RWPE2 (cell line): ENCODE data around the gene SUFU.

Experiments used
- ATAC-seq: fragments of 200-7000 bp; cut with Tn5 transposase; 3 replicates; pipeline ENCODE4 v1.9.1; 2021; ENCODE audit warnings: low read depth
- DNase-seq: peaks from one replicate; pipeline ENCODE4 v3.0.0-alpha.2; 2020; ENCODE audit warnings: low spot score
- H3K27ac ChIP-seq: fragments of 450-650 bp; 2 replicates; pipeline ENCODE4 v1.5.1; 2017; ENCODE audit warnings: mild to moderate bottlenecking; ENCODE audit not compliant: poor library complexity, severe bottlenecking
- H3K27me3 ChIP-seq: fragments of 250-450 bp; sonication (Bioruptor Pico); 2 replicates; pipeline ENCODE4 v1.5.1; 2021; ENCODE audit warnings: mild to moderate bottlenecking, moderate library complexity; ENCODE audit not compliant: insufficient read depth, poor library complexity, severe bottlenecking
- H3K36me3 ChIP-seq: fragments of 250-450 bp; sonication (Bioruptor Pico); 2 replicates; pipeline ENCODE4 v1.5.1; 2020; ENCODE audit warnings: low read depth, mild to moderate bottlenecking, moderate library complexity
- H3K4me1 ChIP-seq: fragments of 250-450 bp; sonication (Bioruptor Pico); 2 replicates; pipeline ENCODE4 v1.5.1; 2021; ENCODE audit warnings: mild to moderate bottlenecking, moderate library complexity; ENCODE audit not compliant: insufficient read depth, poor library complexity, severe bottlenecking
- H3K4me3 ChIP-seq: fragments of 250-450 bp; sonication (Bioruptor Pico); 2 replicates; pipeline ENCODE4 v1.5.1; 2021; ENCODE audit warnings: mild to moderate bottlenecking, moderate library complexity; ENCODE audit not compliant: severe bottlenecking
- H3K9me3 ChIP-seq: fragments of 250-450 bp; sonication (Bioruptor Pico); 2 replicates; pipeline ENCODE4 v1.5.1; 2021; ENCODE audit warnings: mild to moderate bottlenecking, moderate library complexity; ENCODE audit not compliant: severe bottlenecking
- TF ChIP-seq, protein P1 (sequence below): fragments of 450-650 bp; IDR thresholded peaks from one replicate; pipeline ENCODE4 v1.5.1; 2017; ENCODE audit warnings: mild to moderate bottlenecking, moderate library complexity; ENCODE audit not compliant: poor library complexity, severe bottlenecking

SUFU gene

DNA sequence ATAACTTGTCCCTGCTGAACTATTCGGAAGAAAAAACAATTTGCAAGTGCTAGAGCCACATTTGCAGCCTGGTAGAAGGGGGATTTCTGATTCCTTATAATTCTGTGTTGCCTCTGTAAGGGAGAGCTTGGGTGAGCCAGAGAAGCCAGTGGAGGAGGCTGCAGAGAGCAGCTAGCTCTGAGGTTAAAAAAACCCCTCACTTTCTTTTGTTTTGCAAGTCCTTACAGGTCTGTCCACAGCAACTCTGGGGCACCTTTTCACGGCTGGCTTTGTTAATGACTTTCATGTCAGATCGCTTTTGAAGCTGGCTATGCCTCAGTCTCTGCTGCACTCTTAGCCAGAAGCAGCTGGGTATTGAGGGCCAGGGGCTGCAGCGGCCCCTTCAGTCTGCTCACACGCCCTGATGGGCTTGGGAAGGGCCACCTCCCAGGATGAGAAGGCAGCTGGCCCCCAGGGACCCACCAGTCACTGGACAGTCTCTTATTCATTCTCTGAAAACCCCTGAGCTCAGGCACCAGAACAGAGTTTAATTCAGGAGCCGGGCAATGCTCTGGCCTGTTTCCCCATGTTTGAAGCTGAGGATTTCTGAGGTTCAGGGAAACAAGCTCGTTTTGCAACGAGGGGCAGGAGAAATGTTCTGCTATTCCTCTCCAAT, 171.4 kb downstream of the SUFU start:
- H3K27ac ChIP-seq: peak overlapping the region; percentile 40
- peak; percentile 20; the same call in 1 of the 3 replicates for ATAC-seq
- TF ChIP-seq, protein P1, sequence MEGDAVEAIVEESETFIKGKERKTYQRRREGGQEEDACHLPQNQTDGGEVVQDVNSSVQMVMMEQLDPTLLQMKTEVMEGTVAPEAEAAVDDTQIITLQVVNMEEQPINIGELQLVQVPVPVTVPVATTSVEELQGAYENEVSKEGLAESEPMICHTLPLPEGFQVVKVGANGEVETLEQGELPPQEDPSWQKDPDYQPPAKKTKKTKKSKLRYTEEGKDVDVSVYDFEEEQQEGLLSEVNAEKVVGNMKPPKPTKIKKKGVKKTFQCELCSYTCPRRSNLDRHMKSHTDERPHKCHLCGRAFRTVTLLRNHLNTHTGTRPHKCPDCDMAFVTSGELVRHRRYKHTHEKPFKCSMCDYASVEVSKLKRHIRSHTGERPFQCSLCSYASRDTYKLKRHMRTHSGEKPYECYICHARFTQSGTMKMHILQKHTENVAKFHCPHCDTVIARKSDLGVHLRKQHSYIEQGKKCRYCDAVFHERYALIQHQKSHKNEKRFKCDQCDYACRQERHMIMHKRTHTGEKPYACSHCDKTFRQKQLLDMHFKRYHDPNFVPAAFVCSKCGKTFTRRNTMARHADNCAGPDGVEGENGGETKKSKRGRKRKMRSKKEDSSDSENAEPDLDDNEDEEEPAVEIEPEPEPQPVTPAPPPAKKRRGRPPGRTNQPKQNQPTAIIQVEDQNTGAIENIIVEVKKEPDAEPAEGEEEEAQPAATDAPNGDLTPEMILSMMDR: no peak
- no peak for DNase-seq
- no peaks in the 10 kb centered on the region for H3K9me3 ChIP-seq
- H3K27me3 ChIP-seq: no peaks in the 10 kb centered on the region
- H3K4me1 ChIP-seq: peaks cover 27% of the 10 kb centered on the region
- H3K36me3 ChIP-seq: no peaks in the 10 kb centered on the region
- H3K4me3 ChIP-seq: no peak overlapping the region

DNA sequence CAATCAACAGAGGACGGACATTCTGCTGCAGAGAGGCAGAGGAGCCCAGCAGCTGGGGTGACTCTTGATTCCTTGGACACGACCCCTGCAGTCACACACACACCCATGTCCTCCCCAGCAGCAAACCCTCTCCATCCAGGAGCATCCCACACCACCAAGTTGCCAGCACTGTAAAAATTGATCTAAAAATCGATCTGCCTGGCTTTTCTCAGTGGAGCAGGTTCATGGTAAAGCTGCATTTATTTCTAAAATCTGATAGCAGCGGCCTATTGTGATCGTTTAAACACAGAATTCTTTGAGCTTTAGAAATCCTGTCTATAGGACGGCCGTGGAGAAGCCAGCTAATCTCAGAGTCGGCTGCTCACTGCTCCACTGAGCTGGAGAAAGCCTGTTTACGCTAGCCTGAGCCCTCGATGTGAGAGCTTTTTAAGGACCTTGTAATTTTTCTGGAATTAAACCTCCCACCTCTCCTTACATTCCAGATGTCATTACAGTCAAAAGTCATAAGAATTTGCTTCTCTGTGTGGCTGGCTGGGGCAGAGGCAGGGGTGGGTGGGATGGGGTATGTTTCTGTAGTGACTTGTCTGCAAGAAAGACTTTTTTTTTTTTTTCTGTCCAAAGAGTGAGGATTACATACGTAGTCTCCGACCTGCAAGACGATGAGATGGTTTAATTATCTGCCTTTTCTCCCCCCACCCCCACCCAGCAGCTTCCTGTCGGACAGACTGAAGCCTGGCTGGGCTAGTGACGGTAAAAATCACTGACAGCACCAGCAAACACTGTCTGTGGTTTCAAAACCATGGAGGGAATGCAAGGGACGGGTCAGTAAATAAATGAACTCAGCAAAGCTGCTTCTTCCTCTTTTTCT, 172.1 kb downstream of the SUFU start:
- Histone ChIP-seq H3K36me3 (no peaks in the 10 kb centered on the region), H3K27ac (peak overlapping the region; percentile 40), H3K9me3 (no peaks in the 10 kb centered on the region), H3K4me1 (peaks cover 27% of the 10 kb centered on the region), H3K27me3 (no peaks in the 10 kb centered on the region), H3K4me3 (no peak overlapping the region)
- peak; percentile 40; the same call in 1 of the 3 replicates for ATAC-seq
- TF ChIP-seq, protein P1: no peak
- DNase-seq: no peak

DNA sequence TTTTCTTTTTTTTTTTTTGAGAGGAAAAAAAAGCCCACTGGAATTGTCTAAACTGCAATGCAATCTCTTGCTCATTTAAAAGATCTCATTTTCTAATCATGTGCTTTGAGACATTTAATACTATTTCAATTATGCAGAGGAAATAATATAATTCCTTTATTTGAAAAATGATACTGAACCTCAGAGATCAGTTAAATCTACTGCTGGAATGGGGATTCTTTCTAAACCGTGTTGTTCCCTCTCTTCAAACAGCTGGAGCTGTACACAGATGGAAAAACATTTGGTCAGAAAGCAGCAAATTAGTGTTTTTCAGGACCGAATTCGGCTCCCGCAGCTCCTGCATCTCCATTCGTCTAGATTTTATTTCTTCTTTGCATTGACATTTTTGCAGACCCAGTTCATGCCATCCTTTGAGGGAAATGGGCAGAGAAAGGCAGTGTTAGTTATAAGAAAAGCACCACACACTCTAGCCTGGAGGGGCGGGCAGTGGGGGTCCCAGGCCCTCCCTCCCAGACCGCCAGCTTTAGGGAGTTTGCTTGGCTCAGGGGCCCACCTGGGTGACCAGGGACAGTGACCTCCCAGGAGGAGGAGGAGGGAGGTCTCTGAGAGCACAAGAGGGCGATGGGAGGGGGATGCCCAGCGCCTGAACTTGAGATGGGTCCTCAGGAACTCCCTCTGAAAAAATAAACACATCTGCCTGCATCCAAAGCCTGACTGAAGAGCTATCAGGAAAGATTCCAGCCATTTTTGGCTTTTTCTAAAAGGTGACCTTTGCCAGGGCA, 173.0 kb downstream of the SUFU start:
- ATAC-seq (no peak), DNase-seq (no peak)
- Histone ChIP-seq H3K9me3 (no peaks in the 10 kb centered on the region), H3K27ac (peak overlapping the region; percentile 40), H3K27me3 (no peaks in the 10 kb centered on the region), H3K4me3 (no peak overlapping the region), H3K4me1 (peaks cover 27% of the 10 kb centered on the region), H3K36me3 (no peaks in the 10 kb centered on the region)
- TF ChIP-seq, protein P1: no peak

DNA sequence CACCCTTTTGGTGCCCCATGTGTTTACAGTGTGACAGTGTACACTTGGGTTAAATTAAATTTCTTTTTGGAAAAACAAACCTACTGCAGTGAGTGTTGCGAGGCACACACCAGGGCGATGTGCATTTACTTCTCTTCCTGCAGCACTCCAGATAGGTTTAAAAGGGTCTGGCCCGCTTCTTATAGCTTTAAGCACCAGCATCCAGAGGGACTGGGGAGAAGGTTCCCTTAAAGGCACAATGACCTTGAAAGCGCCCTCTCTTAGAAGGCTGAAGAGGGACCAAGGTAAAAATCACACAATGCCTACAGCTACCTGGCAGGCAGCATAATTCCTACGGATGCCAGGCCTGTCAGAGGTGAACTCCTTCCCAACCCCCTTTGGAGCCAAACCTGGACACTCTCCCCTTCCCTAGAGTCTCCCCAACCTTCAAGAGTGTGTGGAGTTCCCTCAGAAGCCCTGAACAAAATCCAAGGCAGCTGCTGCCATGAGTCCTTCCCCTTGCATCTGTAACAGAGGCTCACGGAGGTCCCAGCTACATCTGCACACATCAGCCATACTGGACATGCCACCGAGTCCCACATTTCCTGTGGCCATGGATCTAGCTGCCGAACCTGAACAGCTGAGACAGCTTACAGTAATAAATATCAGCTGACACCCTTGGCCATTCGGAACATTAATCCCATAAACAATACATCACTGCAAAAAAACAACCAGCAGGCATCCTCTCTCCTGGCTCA, 173.7 kb downstream of the SUFU start:
- no peak overlapping the region for H3K27ac ChIP-seq
- H3K9me3 ChIP-seq: no peaks in the 10 kb centered on the region
- H3K4me3 ChIP-seq: no peak overlapping the region
- ATAC-seq: no peak
- no peaks in the 10 kb centered on the region; the same call in 1 of the 2 replicates for H3K36me3 ChIP-seq
- no peaks in the 10 kb centered on the region for H3K27me3 ChIP-seq
- TF ChIP-seq, protein P1: no peak
- no peak for DNase-seq
- peaks cover 27% of the 10 kb centered on the region for H3K4me1 ChIP-seq
